ENCODE measurements around the gene SIGLEC1.

SIGLEC1 gene

DNA sequence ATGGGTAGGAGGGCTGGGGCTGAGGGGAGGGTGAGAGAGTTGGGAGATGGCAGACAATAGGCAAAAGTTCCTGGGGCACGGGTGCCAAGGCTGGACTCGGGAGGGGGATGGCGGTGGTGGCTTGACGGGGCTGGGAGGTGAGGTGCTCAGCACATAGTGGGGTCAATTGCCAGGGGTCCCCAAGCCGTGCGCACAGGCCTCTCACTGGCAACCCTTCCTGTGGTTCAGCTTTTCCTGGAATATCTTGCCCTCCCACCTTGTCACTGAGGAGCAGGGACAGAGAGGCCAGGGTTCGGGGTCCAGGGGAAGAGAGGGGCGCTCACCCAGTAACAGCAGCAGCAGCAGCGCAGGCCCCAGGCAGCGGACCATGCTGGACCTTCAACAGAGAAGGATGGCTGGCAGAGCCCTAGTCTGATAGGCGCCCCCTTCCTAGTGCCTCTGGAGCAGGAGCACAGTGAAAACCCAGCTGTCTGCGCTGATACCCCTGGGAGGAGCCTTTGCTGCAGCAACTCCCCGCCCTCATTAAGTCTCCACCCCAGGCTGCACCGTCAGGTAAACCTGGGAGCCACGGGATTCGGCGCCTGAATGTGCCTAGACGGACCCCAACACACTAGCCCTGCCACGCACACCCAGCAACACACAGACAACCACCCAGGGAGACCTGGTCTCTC lies 49.2 kb downstream of the SIGLEC1 start, which contains the start of gene GFRA4:
TSS of gene GFRA4 (minus strand) at position 369 of the 671 bp plus-strand sequence. CDS start at position 369, 0 bp downstream.
- no peak for DNase-seq (ENCODE audit: low read depth)
- H3K4me3 ChIP-seq (ENCODE audit: low read depth, low read length) = no peak within 1 kb of the TSS
- TF ChIP-seq CTCF (IDR thresholded peaks at IDR 0.05; ENCODE audit: insufficient read depth, low read depth, low read length, missing control alignments) = no peak
